MM.1S (cell line): ENCODE data around the gene AMT.

Source experiments
- CTCF ChIP-seq: fragments of 300-600 bp; sonication (generic); IDR thresholded peaks from 2 replicates; pipeline ENCODE4 v1.5.1; 2016; ENCODE audit warnings: antibody characterized with exemption, low read length, mixed read lengths
- EZH2phosphoT487 ChIP-seq: fragments of 300-600 bp; sonication (generic); IDR thresholded peaks from 2 replicates; pipeline ENCODE4 v1.6.1; 2018; ENCODE audit warnings: antibody characterized with exemption, low read length

GRCh38 chr3:49388289-49388820, 33.9 kb downstream of the AMT start:
- TF ChIP-seq EZH2phosphoT487 (no peak), CTCF (no peak)
